ENCODE results near the gene ZNF532.

Gene ZNF532

DNA sequence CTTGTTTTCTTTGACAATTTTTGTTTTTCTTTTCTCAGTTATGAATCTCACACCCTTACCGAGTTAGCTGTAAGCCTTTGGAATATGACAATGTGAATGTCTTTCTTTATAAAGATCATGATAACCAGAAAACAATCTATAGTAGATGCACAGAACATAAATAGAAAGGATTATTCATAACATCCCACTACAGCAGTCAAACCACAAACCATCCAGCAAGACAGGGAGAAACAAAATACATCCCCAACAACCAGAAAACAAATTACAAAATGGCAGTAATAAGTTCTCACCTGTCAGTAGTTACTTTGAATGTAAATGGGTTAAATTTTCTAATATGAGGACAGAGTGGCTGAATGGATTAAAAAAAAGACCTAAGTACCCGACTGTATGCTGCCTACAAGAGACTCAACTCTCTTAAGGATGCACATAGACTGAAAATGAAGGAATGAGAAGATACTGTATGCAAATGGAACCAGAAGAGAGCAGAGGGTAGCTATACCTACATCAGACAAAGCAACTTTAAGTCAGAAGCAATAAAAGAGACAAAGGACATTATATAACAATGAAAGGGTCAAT lies 124.6 kb downstream of the ZNF532 start:
- DNase-seq, result no peak

DNA sequence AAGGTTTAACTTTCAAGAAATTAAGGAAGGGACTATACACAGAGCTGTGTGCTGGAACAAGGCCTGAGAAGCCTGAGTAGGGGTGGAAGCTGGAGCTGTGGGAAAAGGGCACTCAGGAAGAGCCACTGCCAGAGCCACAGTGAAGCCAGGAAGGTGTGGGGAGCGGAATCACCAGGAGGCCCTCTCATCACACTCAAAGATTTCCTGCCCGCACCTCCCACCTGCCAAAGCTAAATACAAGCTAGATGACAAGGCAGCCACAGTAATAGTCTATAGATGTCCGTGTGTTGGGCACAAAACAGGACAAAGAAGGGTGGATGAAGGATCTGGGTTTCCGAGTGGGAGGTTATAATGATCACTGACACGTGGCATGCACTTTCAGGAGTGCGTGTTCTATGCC lies 126.0 kb downstream of the ZNF532 start:
- DNase-seq, result no peak

DNA sequence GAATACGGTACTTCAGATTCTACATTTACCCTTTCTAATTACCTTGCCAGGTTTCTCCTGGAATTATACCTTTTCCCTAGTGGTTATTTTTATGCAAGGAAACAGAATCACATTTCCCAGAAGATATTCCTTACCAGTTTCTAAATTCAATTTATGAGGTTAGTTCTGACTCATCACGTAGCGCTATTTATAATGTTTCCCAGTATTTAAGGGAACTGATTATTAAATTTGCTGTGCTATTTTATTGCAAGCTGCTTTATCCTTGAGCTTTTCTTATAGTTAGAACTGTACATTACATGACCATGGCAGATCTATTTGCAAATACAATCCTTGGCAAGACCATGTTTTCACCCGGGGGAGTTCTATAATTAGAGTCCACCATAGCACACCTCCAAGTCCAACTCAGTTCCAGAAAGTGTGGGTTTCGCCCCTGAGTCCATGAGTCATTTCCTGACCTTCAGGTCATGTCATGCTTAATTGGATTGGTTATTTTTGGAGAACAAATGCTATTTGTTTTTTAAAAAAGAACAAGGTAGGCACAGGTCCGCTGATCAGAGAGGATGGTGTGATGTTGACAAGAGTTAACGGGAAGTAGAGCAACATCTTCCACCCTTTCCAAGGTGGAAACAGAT lies 126.6 kb downstream of the ZNF532 start:
- no peak for DNase-seq

DNA sequence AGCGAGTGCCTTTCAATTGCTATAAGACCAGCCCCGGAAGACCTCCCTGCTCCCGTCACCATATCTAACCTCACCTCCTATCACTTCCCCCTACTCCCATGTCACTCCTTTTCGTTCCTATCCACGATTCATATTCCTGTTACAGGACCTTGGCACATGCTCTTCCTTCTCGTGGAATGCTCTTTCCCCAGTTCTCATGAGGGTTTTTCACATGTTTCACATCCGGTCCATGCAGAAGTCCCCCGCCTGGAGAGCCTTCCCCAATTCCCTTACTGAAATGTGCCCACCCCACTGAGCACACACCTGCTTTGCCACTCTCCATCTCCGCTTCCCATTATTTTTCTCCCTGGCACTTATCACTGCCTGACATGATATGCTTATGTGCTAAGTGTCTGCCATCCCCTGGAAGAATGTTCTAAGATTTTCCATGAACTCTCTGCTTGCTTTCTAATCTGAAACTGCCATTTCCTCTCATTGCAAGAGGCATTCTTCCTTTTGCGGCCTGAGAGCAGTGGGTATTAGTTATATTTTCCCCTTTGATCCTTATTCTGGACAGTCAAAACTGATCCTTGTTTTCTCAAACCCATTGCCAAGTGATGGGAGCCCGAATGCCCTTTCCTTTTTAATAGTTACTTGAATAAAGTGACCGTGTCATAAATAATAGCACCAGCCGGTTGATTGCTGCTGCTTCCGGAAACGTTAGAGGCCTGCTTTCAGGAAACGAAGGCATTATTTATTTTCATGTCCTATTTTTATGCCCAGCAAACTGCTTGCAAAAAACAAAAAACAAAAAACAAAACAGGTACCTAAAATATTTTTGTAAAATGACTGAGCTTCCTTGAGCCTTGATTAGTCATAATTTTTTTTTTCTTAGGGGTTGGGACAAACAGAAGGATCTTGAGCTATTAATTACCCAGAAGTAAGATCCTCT lies 127.9 kb downstream of the ZNF532 start:
- DNase-seq, result no peak

DNA sequence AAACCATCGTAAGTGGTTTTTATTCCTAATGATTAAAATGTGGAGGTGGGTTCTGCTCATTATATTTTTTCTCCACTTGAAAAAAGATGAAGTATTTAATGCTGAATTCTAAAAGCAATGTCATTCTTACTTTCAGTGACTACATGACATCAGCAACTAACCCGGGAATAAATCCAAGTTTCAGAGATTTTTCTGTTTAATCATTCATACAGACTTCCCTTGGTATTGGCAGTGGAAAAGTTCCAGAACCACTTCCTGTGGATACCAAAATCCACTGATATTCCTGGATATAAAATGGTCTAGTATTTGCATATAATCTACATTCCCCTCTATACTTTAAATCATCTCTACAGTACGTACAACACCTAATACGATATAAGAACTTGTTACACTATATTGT lies 128.6 kb downstream of the ZNF532 start:
- DNase-seq, result peak; percentile 33

DNA sequence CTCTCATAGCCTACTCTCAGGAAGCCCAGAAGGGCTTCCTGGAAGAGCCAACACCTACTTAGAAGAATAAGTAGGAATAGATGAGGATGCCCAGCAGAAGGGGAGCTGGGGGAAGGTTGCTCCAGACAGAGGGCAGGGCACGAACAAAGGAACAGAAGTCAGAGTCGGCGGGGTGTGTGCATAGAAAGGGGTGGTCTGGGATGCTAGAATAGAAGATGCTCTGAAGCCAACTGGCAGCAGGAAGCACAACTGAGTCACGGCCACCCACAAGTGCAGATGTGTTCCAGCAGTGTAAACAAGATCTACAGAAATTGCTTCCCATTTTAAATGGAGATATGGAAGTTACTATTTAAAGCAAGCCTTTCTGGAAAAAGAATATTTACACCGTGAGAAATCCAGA lies 131.0 kb downstream of the ZNF532 start:
- DNase-seq, result no peak

DNA sequence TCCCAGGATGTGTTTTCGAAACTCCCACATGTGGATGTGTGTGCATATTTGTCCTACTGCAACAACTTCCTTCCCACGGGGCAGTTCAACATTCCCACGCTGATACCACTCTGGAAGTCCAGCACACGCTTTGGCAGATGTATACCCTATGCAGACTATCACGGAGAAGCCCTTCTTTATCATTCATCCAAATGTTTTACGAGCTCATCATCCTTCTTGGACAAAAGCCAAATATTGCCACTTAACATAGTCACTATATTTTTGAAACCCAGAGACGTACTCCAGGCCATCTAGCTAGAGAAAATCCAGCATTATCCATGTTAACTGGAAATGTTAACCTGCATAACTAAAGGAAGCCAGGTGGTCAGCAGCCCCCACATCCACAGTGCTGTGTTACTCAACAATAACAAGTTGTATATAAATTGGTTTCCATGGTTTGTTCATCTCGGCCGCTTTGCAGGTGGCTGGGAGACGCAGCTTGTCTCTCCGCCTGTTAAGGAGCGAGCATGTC lies 131.5 kb downstream of the ZNF532 start:
- peak; percentile 29 for DNase-seq

DNA sequence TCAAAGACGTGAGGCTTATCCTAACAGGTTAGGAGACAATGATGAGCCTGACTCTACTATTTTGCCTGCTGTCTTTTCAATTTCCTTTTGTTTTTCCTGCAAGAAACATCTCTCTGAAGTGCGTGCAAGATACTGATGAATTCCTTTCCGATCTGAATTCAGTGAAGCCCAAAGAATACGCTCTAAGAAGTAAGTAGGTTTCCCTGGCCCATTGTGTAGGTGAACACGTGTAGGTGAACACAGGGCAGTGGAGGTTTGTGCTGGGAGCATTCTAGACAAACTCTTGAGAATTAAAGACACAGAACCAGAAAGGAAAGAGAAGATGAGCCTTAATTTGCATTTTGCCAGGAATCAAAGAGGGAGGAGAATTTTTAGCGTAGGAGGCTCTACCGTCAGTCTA lies 132.0 kb downstream of the ZNF532 start:
- DNase-seq, result no peak

DNA sequence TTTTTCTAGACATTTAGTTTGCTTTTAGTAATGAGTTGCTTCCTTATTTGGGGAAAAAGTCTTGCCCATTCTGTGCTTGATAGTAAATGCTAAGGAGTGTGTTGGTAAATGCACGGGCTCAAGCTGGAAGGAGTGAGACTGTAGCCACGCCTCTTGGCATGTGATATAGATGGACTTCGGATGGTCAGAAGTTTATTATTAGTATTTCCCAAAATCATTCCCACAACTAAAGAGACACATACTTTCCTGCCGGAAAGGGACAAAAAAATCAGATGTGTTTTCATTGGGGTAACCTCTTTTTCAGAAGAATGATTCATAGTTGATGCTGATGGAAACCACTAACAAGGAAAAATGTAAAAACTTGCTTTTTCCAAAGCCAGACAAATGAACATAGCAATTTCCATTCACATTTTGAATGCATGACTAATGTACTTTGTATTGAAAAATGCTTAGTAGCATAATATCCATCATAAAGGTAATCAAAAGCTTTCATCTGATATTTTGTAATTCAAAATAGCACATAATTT lies 133.2 kb downstream of the ZNF532 start:
- peak; percentile 34 for DNase-seq

DNA sequence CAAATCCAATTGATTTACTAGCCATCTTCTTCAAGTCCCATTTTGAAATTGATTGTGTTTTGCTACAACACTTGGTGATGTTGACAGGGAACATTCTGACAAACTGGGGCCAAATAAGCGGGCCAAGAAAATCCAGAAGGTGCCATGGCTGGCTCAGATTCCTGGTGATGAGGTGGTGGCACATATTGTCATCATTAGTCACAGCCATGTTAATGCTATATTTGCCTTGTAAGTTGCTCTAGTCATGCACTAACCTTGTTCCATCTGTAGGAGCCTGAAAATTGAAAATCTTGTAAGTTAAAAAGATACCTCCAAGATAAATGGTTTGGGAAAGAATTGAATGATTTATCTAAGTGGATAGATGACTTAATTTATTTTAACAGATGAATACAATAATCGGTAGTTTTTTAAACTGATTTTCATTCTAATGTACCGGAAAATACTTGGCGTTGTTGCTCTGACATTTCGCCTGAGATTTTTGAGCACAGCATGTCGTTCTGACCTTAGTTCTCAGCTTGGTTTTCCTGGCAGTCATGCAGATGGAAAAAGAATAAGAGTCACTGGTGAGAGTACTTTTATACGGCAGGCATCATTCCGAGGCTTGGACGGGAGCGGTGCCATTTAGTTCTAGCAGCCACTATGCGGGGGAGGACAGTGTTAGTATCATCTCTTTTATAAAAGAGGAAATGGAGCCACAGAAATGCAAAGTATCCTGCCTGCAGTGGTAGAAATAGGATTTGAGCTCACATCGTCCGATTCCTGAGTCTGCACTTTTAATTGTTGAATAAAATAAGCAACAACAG lies 133.9 kb downstream of the ZNF532 start:
- peak; percentile 43 for DNase-seq

DNA sequence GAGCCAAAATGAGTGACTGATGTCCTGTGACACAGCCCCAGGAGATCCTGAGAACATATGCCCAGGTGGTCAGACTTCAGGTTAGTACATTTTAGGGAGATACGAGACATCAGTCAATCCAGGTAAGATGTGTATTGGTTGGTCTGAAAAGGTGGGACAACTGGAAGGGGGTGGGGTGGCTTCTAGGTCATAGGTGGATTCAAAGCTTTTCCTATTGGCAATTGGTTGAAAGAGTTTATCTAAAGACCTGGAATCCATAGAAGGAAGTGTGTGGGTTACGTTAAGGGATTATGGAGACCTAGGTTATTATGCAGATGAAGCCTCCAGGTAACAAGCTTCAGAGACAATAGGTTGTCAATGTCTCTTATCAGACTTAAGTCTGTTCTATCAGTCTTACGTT lies 136.5 kb downstream of the ZNF532 start:
- DNase-seq, result no peak

DNA sequence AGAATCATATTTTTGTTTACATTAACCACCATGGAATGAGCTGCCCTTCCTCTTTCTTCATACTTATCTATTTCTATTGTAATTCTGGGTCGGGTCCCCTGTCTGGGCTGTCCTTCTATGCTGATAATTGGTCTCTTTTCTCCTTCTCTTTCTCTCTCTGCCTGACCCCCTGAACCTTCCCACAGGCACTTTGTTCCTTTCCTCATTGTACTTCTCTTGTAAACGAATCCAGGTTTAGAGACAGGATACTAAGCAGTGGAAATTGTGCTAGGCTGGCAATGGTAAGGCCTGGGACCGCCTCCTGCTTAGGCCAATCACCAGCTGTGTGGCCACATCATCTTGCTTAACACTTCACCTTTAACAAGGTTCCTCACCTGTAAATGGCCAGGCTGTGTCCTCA lies 137.0 kb downstream of the ZNF532 start:
- DNase-seq, result no peak

DNA sequence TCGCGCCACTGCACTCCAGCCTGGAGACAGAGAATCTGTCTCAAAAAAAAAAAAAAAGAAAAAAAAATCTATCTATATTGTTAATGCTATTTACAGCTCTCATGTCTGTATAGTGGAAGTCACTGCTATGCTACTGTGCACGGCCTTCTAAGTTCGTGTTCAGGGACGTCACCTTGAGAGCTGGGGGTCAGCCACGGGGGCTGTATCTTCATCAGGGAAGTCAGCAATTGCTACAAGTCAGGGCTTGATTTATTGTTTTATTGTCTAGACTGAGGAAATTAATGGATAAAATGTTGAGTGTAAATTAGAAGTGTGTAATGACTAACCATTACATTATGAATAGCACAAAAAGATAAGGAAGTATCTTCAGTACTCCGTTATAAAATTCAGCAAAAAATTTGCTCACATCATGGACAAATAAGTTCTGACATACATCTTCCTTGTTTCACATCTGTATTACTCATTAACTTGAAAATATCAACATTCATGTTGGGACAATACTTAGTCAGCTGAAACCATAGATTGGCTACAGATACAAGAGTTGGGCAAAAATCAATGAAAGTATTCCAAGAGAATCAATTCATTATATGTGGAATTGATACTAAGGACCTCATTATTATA lies 138.4 kb downstream of the ZNF532 start:
- no peak for DNase-seq

DNA sequence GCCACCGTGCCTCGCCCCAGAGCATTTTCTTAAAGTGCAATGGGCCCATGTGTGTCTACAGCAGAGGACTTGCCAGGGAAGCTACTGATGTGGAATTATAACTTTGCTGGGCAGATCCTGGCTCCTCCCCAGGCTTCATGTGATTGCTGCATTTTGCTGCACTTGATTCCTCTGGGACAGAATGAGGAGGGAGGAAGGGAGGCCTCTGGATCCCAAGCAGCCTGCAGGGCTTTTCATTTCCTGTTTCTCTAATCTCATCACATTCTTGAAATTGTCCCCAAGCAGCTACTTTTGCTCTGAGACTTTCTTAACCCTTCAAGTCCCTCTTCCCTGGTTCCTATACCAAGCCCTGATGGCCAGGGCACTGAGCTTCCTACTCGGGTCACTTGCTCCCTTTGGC lies 140.6 kb downstream of the ZNF532 start:
- peak; percentile 65 for DNase-seq

DNA sequence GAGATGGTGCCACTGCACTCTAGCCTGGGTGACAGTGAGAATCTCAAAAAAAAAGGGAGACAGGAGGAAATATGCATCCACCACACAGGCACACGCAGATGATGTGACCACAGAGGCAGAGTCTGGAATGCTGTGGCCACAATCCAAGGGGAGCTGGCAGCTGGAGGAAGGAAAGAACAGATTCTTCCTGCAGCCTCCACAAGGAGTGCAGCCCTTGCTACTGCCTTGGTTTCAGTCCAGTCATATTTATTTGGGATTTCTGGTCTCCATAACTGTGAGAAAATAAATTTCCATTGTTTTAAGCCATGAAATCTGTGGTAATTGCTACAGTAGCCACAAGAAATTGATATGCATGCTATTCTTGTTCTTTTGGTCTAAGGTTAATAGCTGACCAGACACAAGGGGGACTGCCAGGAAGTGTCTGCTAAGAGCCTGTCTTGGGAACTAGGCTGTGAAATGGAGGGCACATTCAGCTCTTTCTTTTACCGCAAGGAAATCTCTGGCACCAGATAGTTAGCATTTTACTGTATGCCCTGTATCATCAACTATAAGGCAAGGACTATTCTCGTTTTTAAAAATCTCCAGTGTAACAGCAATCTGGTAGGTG lies 141.9 kb downstream of the ZNF532 start:
- no peak for DNase-seq

DNA sequence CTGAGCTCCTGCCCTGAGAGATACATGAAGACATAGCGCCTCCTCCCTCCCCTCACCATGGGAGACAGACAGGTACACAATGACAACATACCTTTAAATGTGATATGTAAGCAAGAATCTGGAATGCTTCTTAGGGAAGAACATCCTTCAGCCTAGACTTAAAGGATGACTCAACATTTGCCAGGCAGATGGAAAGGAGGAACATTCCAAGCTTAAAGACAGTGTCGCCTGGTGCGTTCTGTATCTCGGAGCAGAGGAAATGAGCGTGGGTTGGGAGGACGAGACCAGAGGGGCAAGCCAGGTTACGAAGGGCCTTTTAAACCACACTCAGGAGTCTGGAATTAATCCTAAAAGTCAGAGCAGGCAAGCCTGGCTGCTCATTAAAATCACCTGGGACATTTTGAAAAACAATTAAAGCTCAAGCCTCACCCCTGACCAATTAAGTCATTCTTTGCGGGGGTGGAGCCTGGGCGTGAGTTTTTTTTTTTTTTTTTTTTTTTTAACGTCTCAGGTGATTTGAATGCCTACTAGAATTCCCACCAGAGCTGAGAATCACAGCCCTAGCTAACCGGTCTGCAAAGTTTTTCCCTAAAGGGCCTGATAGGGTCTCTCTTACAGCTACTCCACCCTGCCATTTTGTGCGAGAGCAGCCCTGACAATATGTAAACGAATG lies 143.8 kb downstream of the ZNF532 start:
- DNase-seq, result no peak

DNA sequence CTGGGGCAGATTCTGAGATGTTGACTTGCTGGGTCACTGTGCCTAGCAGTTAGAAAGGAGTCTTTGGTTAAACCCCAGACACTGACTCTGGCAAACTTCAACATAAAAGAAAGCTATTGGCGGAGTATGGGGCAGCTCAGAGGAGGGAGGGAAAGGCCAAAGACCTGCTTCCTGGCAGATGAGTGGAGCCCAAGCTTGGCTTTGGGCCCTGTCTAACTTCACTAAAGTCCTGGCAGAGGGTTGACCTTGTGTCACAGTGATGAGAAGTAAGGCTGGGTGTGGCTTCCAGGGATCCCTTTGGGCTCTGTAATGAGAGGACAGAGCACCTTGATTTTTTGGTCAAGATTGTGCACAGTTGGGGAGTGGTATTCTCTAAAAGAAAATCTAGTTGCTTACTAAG lies 145.2 kb downstream of the ZNF532 start:
- no peak for DNase-seq

DNA sequence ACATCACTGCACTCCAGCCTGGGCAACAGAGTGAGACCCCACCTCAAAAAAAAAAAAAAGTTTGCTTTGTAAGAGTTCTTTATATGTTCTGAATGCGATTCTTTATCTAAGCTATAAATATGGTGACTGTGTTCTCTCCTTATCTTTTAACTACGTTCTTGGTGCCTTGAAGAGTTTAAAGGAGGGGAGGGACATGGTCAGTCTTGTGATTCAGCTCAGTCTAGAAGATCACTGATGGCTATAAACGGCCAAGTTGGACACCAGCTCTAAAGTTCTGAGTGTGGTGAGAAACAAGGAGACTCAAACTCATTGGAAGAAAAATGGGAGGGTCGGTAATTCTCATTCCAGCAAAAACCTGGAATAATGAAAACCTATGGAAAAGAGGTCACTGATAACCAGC lies 146.6 kb downstream of the ZNF532 start:
- no peak for DNase-seq

DNA sequence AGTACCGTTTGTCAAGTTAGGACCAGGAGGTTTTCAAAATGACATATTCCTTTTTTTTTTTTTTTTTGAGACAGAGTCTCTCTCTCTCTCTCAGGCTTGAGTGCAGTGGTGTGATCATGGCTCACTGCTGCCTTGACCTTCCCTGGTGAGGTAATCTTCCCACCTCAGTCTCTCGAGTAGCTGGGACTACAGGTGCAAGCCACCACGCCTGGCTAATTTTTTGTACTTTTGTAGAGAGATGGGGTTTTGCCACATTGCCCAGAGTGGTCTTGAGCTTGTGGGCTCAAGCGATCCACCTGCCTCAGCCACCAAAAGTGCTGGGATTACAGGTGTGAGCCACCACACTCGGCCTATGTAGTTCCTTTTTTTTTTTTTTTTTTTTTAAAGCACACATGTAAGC lies 147.1 kb downstream of the ZNF532 start:
- DNase-seq, result no peak

DNA sequence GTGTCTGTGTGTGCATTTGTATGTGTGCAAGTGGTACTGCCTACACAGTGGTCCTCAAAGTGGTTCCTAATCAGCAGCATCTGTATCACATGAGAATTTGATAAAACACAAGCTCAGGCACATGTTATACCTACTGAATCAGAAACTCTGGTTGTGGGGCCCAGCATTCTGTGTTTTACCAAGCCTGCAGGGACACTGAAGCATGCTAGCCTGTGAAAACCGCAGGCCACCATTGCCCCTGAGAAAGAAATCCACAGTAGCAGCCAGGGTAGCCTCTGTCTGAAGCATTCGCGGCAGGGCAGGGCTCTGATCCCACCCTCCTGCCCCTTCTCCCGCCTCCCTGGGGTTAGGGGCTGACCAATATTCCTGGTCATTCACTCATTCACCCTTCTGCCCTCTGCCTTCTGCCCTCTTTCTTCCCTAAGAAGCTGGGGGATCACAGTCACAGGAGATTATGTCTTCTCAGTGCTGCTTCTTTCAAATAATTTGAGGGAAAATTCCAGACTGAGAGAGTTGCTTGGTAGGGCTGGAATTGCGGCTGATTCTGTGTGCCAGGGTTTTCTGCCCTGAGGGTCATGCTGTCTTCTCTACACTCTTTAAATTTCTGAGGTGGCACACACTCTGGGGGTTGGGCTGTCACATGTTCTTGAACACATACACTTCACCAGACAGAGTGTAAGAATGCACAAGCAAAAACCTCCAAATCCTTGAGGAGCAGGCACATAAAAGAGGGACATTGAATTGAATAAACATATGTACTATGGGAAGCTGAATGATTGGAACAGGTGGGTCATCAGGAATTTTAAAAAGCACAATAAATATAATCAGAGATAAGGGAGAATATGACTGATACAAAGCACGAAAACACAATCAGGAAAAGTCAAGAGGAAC lies 148.4 kb downstream of the ZNF532 start:
- DNase-seq, result no peak
